DMS153 treated with DMSO at 0.1 percent for 48 hours (cell line): Measurements from ENCODE around the gene TBC1D24.

Experiments
- DNase-seq: peaks from one replicate; lab custom pipeline; 2025; ENCODE audit not compliant: unreplicated experiment; lab: John Stamatoyannopoulos, UW

TBC1D24 gene

GRCh38 chr16:2450535-2450934 is 24.4 kb upstream of the TBC1D24 start:
- DNase-seq, result no peak

DNA sequence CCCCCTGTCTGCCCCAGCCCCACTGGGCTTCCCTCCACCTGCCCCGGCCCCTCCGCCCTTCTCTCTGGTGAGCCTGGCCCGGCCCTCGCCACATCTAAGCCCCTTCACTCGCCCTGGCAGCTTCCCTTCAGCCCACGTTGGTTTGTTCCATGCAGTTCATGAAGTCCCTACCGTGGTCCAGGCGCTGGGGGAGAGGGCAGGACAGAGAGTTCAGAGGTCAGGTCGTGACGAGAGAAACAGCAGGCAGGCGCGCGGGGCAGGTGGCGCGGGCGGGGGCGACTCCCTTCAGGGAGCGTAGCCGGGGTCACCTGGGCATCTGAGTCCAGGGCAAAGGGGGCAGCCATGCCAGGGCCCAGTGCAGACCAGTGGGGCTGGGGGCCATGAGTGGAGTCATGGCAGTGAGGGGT is 23.9 kb upstream of the TBC1D24 start:
- no peak for DNase-seq

DNA sequence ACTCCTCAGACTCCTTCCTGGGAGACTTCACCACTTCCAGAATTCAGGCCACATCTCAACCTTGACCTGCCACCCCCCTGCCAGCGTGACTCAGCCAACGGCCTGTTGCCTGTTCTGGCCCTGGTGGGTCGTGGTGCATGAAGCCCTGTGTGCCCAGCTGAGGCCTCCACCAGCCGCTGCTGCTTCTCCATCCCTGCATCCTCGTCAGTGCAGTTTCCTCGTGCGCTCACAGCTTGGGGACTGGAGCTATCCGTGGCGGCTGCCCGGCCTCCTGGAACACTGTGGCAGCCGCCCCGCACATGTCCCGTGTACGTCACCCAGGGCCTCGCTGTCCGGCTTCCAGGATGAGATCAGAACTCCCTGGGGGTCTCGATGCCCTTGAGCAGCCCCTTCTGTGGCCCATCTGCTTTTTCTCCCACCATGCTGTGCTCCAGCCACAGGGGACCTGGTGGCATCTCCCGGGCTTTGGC is 23.0 kb upstream of the TBC1D24 start:
- no peak for DNase-seq

- DNase-seq, result no peak
Measured at GRCh38 chr16:2452650-2453049, 22.3 kb upstream of the TBC1D24 start.

- no peak for DNase-seq
Measured at GRCh38 chr16:2455081-2455845, 19.7 kb upstream of the TBC1D24 start.

DNA sequence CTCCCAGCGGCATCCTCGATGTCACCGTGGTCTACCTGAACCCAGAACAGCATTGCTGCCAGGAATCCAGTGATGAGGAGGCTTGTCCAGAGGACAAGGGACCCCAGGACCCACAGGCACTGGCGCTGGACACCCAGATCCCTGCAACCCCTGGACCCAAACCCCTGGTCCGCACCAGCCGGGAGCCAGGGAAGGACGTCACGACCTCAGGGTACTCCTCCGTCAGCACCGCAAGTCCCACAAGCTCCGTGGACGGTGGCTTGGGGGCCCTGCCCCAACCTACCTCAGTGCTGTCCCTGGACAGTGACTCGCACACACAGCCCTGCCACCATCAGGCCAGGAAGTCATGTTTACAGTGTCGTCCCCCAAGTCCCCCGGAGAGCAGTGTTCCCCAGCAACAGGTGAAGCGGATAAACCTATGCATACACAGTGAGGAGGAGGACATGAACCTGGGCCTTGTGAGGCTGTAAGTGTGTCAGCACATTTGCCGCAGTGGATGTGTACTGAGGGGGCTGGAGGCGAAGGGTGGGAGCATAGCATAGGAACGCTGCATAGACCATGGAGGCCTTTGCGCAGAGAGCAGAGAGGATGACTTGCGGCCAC is 18.3 kb upstream of the TBC1D24 start:
- DNase-seq, result no peak

GRCh38 chr16:2457267-2457666 is 17.7 kb upstream of the TBC1D24 start:
- DNase-seq, result no peak

DNA sequence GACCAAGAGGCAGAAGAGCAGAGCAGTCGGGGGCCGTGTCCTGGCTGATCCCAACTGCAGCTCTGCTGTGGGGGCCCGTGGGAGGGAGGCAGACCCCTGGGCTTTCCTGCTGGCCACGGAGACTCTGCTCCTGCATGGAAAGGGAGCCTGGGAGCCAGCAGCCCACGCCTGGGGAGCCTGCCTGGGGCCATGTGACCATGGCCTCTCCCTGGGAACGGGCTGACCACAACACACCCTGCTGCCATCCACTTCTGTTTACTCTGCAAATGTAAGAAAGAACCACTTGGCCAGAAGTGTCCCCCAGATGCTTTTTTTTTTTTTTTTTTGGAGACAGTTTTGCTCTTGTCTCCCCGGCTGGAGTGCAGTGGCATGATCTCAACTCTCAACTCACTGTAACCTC is 17.0 kb upstream of the TBC1D24 start:
- DNase-seq, result no peak

- no peak for DNase-seq
Measured at GRCh38 chr16:2458887-2459646, 15.9 kb upstream of the TBC1D24 start.

- DNase-seq, result peak; percentile 98
Measured at GRCh38 chr16:2459647-2460390, 15.1 kb upstream of the TBC1D24 start, which contains the start of gene TEDC2. TSS of gene TEDC2 (plus strand) at chr16:2460109. CDS start at chr16:2460145, 36 bp downstream.

- DNase-seq, result no peak
Measured at GRCh38 chr16:2460391-2460713, 14.6 kb upstream of the TBC1D24 start.

DNA sequence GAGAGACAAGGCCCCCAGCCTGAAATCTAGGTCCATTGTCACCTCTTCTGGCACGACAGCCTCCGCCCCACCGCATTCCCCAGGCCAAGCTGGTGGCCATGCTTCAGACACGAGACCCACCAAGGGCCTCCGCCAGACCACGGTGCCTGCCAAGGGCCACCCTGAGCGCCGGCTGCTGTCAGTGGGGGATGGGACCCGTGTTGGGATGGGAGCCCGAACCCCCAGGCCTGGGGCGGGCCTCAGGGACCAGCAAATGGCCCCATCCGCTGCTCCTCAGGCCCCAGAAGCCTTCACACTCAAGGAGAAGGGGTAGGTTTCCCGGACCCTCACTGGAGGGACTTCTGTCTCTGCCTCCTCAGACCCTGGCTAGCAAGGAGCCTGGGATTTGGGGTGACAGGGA is 14.0 kb upstream of the TBC1D24 start:
- no peak for DNase-seq

DNA sequence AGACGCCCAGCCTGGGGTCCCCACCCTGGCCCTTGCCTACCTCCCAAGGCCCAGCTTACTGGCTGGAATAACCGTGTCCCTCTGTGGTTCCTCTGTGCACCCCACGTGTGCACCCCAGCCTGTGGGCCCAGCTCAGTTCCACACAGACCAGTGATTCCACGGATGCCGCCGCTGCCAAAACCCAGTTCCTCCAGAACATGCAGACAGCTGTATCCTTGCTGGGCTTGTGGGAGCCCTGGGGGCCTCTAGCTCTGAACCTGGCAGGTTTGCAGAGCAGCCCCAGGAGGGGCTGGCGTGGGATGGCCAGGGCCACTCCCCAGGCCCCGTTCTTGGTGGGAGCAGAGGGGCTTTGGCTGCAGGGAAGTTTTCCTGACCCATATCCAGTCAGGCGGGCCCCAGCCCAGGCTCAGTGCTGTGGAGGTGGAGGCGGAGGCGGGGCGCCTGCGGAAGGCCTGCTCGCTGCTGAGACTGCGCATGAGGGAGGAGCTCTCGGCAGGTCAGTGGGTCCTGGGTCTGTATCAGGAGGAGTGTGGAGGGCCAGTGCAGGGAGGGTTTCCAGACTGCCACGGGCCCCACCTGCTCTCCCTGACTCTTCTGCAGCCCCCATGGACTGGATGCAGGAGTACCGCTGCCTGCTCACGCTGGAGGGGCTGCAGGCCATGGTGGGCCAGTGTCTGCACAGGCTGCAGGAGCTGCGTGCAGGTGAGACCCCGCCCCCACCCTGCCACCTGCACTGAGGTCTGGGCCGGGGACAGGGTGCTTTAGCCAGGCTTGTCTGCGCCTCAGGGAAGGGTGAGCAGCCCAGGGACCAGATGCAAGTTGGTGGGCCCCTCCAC is 12.7 kb upstream of the TBC1D24 start:
- no peak for DNase-seq

DNA sequence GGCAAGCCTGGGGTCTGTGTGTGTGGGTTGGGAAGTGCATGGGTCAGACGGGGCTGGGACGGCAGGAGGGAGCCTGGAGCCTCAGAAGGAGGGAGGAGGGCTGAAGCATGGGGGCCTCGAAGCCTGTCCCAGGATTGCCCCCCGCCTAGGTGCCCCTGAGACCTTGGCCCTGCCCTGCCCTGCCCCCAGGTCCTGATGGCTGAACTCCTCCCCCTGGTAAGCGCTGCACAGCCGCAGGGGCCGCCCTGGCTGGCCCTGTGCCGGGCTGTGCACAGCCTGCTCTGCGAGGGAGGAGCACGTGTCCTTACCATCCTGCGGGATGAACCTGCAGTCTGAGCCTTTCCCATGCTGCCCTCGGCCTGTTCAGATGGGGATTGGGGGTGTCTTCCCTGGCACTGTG is 10.6 kb upstream of the TBC1D24 start:
- DNase-seq, result no peak

DNA sequence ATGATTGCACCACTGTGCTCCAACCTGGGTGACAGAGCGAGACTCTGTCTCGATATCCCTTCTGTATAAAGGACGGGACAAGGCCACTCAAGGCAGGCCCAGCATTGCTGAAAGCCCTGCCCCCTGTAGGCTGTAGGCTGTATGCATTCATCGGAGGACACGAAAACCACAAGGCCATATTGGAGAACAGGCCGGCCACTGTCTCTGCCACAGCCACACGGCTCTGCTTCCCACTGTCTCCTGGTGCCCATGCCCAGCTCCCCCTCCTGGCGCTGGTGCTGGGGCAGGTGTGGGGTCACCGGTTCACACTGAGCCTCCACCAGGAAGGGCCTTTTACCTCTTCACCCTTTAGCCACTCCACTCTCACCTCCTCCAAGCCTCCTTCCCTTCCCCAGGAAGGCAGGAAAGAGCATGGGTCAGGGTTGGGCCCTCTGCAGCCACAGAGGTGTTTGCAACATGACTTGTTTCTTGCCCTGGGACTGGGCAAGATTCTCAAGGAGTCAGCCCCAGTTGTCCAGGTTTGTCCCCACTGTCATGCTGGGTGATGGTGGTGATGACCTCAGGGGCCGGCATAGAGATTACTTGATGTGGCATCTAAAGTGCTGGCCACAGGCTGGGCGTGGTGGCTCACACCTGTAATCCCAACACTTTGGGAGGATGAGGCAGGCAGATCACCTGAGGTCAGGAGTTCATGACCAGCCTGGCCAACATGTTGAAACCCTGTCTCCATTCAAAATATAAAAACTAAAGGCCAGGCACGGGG is 9.1 kb upstream of the TBC1D24 start:
- DNase-seq, result no peak

DNA sequence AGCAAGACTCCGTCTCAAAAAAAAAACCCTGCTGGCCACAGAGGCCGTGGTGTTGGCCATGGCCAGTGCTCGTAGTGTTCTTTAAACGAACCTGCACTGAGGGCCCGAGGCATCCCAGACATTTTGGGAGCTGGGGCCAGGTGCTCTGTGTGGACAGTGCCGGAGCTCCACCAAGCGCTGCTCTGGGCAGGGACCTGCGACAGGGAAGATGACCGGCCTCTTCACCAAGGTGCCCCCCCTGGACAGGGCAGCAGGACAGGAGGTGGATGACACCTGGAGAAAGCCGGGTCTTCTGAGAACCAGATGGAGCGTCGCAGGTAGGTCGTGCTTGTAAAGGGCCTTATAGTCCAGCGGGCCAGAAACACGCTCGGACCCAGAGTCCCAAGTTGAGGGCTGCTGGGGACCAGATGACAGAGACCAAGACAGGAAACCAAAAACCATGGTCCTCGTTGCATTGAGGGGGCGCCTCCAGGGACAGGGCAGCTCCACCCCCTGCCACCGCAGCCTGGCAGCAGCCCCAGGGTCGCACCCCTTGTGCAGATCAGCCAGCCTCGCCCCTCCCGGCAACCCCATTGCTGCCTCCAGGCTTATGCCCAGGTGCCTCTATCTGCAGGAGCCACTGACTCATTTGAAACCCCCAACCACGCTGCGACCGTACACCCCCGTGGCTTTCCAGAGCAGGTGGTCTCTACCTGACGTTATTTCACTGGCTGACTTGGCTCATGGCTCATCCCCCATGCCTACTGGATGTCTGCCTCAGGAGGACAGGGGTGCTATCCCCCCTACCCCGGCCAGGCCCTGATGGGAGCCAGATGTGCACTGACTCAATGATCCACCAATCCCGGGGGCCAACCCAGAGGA is 8.0 kb upstream of the TBC1D24 start:
- DNase-seq, result no peak

DNA sequence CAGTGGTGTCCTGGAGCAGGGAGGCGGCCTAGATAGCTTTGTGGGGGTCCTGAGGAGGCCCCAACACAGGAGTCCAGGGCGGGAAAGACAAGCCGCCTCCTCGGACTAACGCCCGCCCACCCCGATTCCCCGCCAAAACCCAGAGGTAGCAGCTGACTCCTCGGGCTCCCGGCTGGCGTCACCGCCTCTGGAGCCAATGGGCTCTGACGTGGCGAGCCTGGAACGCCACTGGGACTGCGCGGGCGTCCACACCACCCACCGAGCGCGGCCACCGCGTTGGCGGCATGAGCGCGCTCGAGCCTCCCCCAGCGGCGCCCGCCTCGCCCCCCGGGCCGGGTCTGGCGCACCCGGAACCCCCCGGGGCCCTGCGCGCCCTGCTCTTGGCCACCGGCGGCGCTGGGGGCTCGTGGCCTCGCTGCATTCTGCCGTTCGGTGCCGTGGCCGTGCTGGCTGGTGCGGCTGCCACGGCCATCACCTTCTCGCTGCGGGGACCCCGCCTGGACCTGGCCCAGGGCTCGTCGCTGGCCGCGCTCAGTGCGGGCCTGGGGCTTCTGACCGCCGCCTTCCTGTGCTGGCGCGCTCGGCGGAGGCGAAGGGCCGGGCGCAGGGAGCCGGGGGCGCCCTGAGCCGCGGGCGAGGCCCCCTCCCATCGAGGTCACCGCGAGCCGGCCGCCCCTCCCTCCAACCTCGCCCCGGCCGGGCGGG is 7.2 kb upstream of the TBC1D24 start:
- peak; percentile 73 for DNase-seq

DNA sequence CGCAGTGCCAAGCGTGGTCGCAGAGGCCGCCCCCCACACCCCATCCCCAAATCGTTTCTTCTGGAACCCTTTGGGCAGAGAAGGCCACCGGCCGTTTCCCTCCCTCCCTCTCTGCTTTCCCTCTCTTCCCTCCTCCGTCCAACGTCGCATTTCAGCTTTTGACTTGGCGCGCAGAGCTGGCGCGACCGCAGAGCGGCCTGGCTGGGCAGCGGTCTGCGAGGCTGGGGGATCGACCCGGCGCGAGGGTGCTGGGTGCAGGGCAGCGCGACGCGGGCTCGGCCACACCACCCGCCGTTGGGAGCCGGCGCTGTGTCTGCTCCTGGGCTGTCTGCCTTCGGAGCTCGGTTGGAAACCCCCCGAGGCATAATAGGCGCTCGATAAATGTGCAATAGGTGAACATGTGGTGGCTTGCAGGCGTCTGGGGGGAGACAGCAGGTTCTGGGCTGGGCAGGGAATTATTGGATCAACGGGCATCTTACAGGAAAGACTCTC is 6.6 kb upstream of the TBC1D24 start:
- peak; percentile 76 for DNase-seq
